K562 (cell line): ENCODE results near the gene PLIN5. TPM values are rescaled to one million over a fixed set of nuclear protein-coding genes. Genes with fewer than 3 reads are reported as not detected.

Source experiments
- ATAC-seq: fragments of 200-7000 bp; cut with Tn5 transposase; 3 replicates; pipeline ENCODE4 v1.9.1; 2020; ENCODE audit warnings: moderate library complexity
- BruUV-seq: library from RNA; stranded (reverse); fragments of 400-500 nt; replicated peaks from 2 replicates; lab custom pipeline; 2021; lab: Mats Ljungman, UMichigan
- CTCF ChIA-PET: fragments of 300-600 bp; formaldehyde crosslinking; extraction: SDS; loops from one replicate; lab custom pipeline; 2021; ENCODE audit warnings: low intra/inter-chr PET ratio; lab: Yijun Ruan, JAX
- POLR2A ChIA-PET: fragments of 300-600, 350-650 bp; sonication (Branson Sonifier 250); formaldehyde crosslinking; extraction: SDS; loops from one replicate; lab custom pipeline; 2021; ENCODE audit warnings: antibody characterized with exemption, inconsistent platforms; lab: Yijun Ruan, JAX
- DNase-seq, 4 experiments: peaks; one replicate each; pipeline versions ENCODE4 v3.0.0 to v3.0.0-alpha.2; 2011 to 2018; ENCODE audit warnings: low spot score in 3 of 4, mixed read lengths in 3 of 4; ENCODE audit errors: extremely low read depth in 1 of 4
- FAIRE-seq: peaks from 2 replicates; lab custom pipeline; 2011; peaks lifted over from hg19 to GRCh38; lab: Jason Lieb, UNC
- H2AFZ ChIP-seq: 2 replicates; pipeline ENCODE4 v1.6.0; 2011; ENCODE audit warnings: low read depth, low read length, control low read depth, inconsistent platforms
- H3K27ac ChIP-seq: fragments of 200-600 bp; 3 replicates; pipeline ENCODE4 v1.8.0; 2011; ENCODE audit warnings: low read depth, mild to moderate bottlenecking, control low read depth, inconsistent platforms, low read length, moderate library complexity, mixed read lengths; ENCODE audit errors: extremely low read depth
- H3K27me3 ChIP-seq, 2 experiments: fragments of 300-600 bp in 1 of 2; 2 replicates in 1 of 2; 3 replicates in 1 of 2; pipeline versions ENCODE4 v1.6.0 to v1.8.0; 2011; ENCODE audit warnings: inconsistent platforms in 2 of 2, low read length in 2 of 2, mild to moderate bottlenecking in 1 of 2, mixed read lengths in 1 of 2, moderate library complexity in 1 of 2; ENCODE audit not compliant: control insufficient read depth in 2 of 2, insufficient read depth in 2 of 2
- H3K36me3 ChIP-seq: fragments of 300-600 bp; 3 replicates; pipeline ENCODE4 v1.8.0; 2011; ENCODE audit warnings: mild to moderate bottlenecking, low read length, inconsistent platforms; ENCODE audit not compliant: control insufficient read depth, insufficient read depth
- H3K4me1 ChIP-seq, 2 experiments: fragments of 200-600 bp in 1 of 2; replicated peaks in 1 of 2; 2 replicates in 1 of 2; 3 replicates in 1 of 2; pipeline versions ENCODE4 v1.5.1 to v1.8.0; 2011; ENCODE audit warnings: inconsistent platforms in 2 of 2, low read length in 2 of 2, mild to moderate bottlenecking in 1 of 2, mixed read lengths in 1 of 2, moderate library complexity in 1 of 2; ENCODE audit not compliant: control insufficient read depth in 2 of 2, insufficient read depth in 2 of 2
- H3K4me2 ChIP-seq: 2 replicates; pipeline ENCODE4 v1.6.1; 2011; ENCODE audit warnings: low read length, control low read depth, inconsistent platforms, mixed read lengths; ENCODE audit not compliant: insufficient read depth
- H3K4me3 ChIP-seq: fragments of 200-600 bp; sonication (generic), shearing (Covaris generic); 2 replicates; pipeline ENCODE4 v1.5.1; 2016; ENCODE audit warnings: control low read depth, inconsistent platforms
- H3K79me2 ChIP-seq: fragments of 200-600 bp; 3 replicates; pipeline ENCODE4 v1.8.0; 2011; ENCODE audit warnings: low read length, inconsistent platforms; ENCODE audit not compliant: control insufficient read depth, insufficient read depth
- H3K9ac ChIP-seq, 2 experiments: 2 replicates each; pipeline versions ENCODE4 v1.6.0 to v1.6.1; 2011; ENCODE audit warnings: low read depth in 2 of 2, low read length in 2 of 2, control low read depth in 1 of 2, inconsistent platforms in 1 of 2, mild to moderate bottlenecking in 1 of 2, mixed read lengths in 1 of 2; ENCODE audit not compliant: insufficient read depth in 1 of 2
- H3K9me1 ChIP-seq: one replicate; pipeline ENCODE4 v1.6.0; 2011; ENCODE audit warnings: inconsistent platforms, mild to moderate bottlenecking, low read length, moderate library complexity; ENCODE audit not compliant: control insufficient read depth, insufficient read depth
- H3K9me3 ChIP-seq: replicated peaks from 2 replicates; pipeline ENCODE4 v1.5.1; 2011; ENCODE audit warnings: low read depth, low read length, inconsistent platforms; ENCODE audit not compliant: control insufficient read depth, insufficient read depth
- H4K20me1 ChIP-seq: replicated peaks from 2 replicates; pipeline ENCODE4 v1.6.1; 2011; ENCODE audit warnings: low read length, inconsistent platforms, mixed read lengths; ENCODE audit not compliant: control insufficient read depth, insufficient read depth
- PHF20 ChIP-seq: fragments of 450-650 bp; IDR thresholded peaks from 2 replicates; pipeline ENCODE4 v1.6.1; 2018; ENCODE audit not compliant: partially characterized antibody
- WGBS: fragments of 100-300 bp; shearing (Covaris generic); methylation state at CpG from one replicate; pipeline ENCODE4 v1.1.6; 2016; ENCODE audit warnings: low coverage, mixed read lengths; ENCODE audit not compliant: insufficient coverage; ENCODE audit errors: missing lambda C conversion rate; 5-methylcytosine and 5-hydroxymethylcytosine counted together
- in situ Hi-C: fragments of 300-500 bp; cut with MboI; formaldehyde crosslinking; loops from 4 replicates; pipeline ENCODE4 v1.15.0; 2018; ENCODE audit warnings: inconsistent platforms, mixed read lengths
- intact Hi-C: fragments of 100-400 bp; cut with micrococcal nuclease; formaldehyde crosslinking; loops from 2 replicates; pipeline ENCODE4 v1.14.2; 2022
- polyA plus RNA-seq, 8 experiments: library from polyadenylated mRNA; depleted of rRNA in 4 of 8; stranded (reverse) in 5 of 8; unstranded in 3 of 8; fragments of >200 nt; fragmentation: Nextera tagmentation in 2 of 8; fragmentation: Illumina TruSeq in 1 of 8; extraction: Ambion mirVana in 2 of 8; extraction: Trizol in 1 of 8; gene quantifications; 2 replicates each; pipeline versions ENCODE4 v1.2.1 to v1.2.3, GENCODE V29; 2011 to 2014; ENCODE audit warnings: inconsistent platforms in 1 of 8, missing spikeins in 1 of 8
- total RNA-seq, 7 experiments: library from RNA; depleted of rRNA in 6 of 7; stranded (reverse); fragments of >200 nt in 6 of 7; fragmentation: Illumina TruSeq in 2 of 7; extraction: Trizol in 2 of 7; gene quantifications; 2 replicates each; pipeline versions ENCODE4 v1.2.1 to v1.2.3, GENCODE V29; 2011 to 2021; ENCODE audit warnings: low replicate concordance in 1 of 7
- TF ChIP-seq, protein P1 (sequence below): fragments of 450-650 bp; formaldehyde crosslinking; IDR thresholded peaks from 2 replicates; pipeline ENCODE4 v1.4.0; 2020; ENCODE audit warnings: mild to moderate bottlenecking, moderate library complexity
- TF ChIP-seq, protein P2 (sequence below): fragments of 250-450 bp; sonication (Bioruptor Pico); IDR thresholded peaks from 2 replicates; pipeline ENCODE4 v1.4.0; 2020; ENCODE audit warnings: mild to moderate bottlenecking
- TF ChIP-seq, protein P3 (sequence below): sonication (generic); formaldehyde crosslinking; IDR thresholded peaks from 2 replicates; pipeline ENCODE4 v1.8.1; 2023; ENCODE audit warnings: mild to moderate bottlenecking, missing genetic modification reagents

Gene PLIN5
- total and polyA plus RNA-seq, 9 of the 15 experiments (the other 6 are each of a cell fraction or from before 2014, with no cell fraction given): 0.04 to 1.3 (median 0.50) TPM

GRCh38 chr19:4492337-4493103, 42.5 kb downstream of the PLIN5 start (continued):
- TF ChIP-seq, protein P1, sequence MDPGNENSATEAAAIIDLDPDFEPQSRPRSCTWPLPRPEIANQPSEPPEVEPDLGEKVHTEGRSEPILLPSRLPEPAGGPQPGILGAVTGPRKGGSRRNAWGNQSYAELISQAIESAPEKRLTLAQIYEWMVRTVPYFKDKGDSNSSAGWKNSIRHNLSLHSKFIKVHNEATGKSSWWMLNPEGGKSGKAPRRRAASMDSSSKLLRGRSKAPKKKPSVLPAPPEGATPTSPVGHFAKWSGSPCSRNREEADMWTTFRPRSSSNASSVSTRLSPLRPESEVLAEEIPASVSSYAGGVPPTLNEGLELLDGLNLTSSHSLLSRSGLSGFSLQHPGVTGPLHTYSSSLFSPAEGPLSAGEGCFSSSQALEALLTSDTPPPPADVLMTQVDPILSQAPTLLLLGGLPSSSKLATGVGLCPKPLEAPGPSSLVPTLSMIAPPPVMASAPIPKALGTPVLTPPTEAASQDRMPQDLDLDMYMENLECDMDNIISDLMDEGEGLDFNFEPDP (CRISPR knock-in tag): no peak

DNA sequence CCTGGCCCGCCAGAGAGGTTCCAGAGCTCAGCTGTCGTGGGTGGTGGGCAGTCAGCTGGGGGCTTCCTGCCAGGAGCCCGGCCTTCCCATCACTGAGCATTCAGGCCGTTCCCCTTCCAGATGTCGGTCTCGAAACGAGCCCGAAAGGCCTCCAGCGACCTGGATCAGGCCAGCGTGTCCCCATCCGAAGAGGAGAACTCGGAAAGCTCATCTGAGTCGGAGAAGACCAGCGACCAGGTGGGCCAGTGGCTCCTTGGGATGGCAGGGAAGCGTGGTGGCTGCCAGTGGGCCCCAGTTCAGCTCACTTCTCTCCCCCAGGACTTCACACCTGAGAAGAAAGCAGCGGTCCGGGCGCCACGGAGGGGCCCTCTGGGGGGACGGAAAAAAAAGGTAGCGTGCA, 43.6 kb downstream of the PLIN5 start:
- no peaks in the 10 kb centered on the region for H3K27me3 ChIP-seq
- H3K36me3 ChIP-seq: peaks cover 59% of the 10 kb centered on the region
- FAIRE-seq: no peak
- H3K79me2 ChIP-seq: no peaks in the 10 kb centered on the region
- POLR2A ChIA-PET: interaction anchor here (0.9 kb wide), 1 partner anchor 16 kb away, joined by 5 read pairs; no protein-coding TSS in a partner anchor
- no peaks in the 10 kb centered on the region for H4K20me1 ChIP-seq
- ATAC-seq: no peak
- WGBS: 97% methylated on average over 16 of the region's 21 CpGs
- H3K4me2 ChIP-seq: no peak overlapping the region
- no TSS peak for BruUV-seq
- TF ChIP-seq PHF20: no peak
- TF ChIP-seq, protein P2, sequence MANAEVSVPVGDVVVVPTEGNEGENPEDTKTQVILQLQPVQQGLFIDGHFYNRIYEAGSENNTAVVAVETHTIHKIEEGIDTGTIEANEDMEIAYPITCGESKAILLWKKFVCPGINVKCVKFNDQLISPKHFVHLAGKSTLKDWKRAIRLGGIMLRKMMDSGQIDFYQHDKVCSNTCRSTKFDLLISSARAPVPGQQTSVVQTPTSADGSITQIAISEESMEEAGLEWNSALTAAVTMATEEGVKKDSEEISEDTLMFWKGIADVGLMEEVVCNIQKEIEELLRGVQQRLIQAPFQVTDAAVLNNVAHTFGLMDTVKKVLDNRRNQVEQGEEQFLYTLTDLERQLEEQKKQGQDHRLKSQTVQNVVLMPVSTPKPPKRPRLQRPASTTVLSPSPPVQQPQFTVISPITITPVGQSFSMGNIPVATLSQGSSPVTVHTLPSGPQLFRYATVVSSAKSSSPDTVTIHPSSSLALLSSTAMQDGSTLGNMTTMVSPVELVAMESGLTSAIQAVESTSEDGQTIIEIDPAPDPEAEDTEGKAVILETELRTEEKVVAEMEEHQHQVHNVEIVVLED (CRISPR knock-in tag): no peak
- TF ChIP-seq, protein P3, sequence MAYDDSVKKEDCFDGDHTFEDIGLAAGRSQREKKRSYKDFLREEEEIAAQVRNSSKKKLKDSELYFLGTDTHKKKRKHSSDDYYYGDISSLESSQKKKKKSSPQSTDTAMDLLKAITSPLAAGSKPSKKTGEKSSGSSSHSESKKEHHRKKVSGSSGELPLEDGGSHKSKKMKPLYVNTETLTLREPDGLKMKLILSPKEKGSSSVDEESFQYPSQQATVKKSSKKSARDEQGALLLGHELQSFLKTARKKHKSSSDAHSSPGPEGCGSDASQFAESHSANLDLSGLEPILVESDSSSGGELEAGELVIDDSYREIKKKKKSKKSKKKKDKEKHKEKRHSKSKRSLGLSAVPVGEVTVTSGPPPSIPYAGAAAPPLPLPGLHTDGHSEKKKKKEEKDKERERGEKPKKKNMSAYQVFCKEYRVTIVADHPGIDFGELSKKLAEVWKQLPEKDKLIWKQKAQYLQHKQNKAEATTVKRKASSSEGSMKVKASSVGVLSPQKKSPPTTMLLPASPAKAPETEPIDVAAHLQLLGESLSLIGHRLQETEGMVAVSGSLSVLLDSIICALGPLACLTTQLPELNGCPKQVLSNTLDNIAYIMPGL (CRISPR knock-in tag): no peak
- TF ChIP-seq, all 486 proteins: peak for 0
- H3K9me3 ChIP-seq: peaks cover 3% of the 10 kb centered on the region; the same call in 1 of the 2 replicates
- in situ Hi-C loops: no loop called here
- H2AFZ ChIP-seq: no peak overlapping the region
- no peak overlapping the region for H3K27ac ChIP-seq
- CTCF ChIA-PET: no interaction called here
- H3K4me3 ChIP-seq: no peak overlapping the region
- no peaks in the 10 kb centered on the region for H3K9me1 ChIP-seq
- peaks cover 0 to 9% of the 10 kb centered on the region in 2 experiments; a peak in 1 of 5 replicates for H3K4me1 ChIP-seq
- H3K9ac ChIP-seq: no peak overlapping the region; a peak in 1 of 4 replicates
- no peak for DNase-seq
- intact Hi-C loops: no loop called here
